ENCODE measurements around the gene TRIM8.
"Not testable (repeated sequence)": the region's sequence is repeated elsewhere in the genome, so short reads cannot be mapped to it uniquely, and the experiment has no call there.

The TRIM8 gene

GRCh38 chr10:102650655-102651454 lies 6.6 kb downstream of the TRIM8 start:
- no peak for DNase-seq

GRCh38 chr10:102651455-102652169 lies 7.3 kb downstream of the TRIM8 start:
- DNase-seq: no peak

GRCh38 chr10:102652170-102652916 lies 8.1 kb downstream of the TRIM8 start:
- no peak for DNase-seq

GRCh38 chr10:102653060-102653459 lies 8.8 kb downstream of the TRIM8 start:
- no peak for DNase-seq

- DNase-seq: no peak
Measured at GRCh38 chr10:102654566-102654965, 10.3 kb downstream of the TRIM8 start.

GRCh38 chr10:102654969-102655368 lies 10.7 kb downstream of the TRIM8 start:
- no peak for DNase-seq

GRCh38 chr10:102656026-102656425 lies 11.7 kb downstream of the TRIM8 start:
- no peak for DNase-seq

- no peak for DNase-seq
Measured at GRCh38 chr10:102656791-102657371, 12.6 kb downstream of the TRIM8 start.

- DNase-seq: no peak
Measured at GRCh38 chr10:102657451-102657850, 13.2 kb downstream of the TRIM8 start.

GRCh38 chr10:102657984-102658724 lies 13.9 kb downstream of the TRIM8 start:
- no peak for DNase-seq

GRCh38 chr10:102658802-102659201 lies 14.5 kb downstream of the TRIM8 start:
- no peak for DNase-seq

GRCh38 chr10:102660888-102661657 lies 16.8 kb downstream of the TRIM8 start:
- no peak for DNase-seq

GRCh38 chr10:102661658-102662028 lies 17.4 kb downstream of the TRIM8 start:
- no peak for DNase-seq

GRCh38 chr10:102665904-102666509 lies 21.7 kb downstream of the TRIM8 start:
- DNase-seq: no peak

GRCh38 chr10:102667411-102667810 lies 23.1 kb downstream of the TRIM8 start:
- DNase-seq: not testable (repeated sequence)

GRCh38 chr10:102668326-102669107 lies 24.2 kb downstream of the TRIM8 start:
- no peak for DNase-seq

- DNase-seq: no peak
Measured at GRCh38 chr10:102669206-102670064, 25.2 kb downstream of the TRIM8 start.

- DNase-seq: no peak
Measured at GRCh38 chr10:102670065-102670670, 25.9 kb downstream of the TRIM8 start.

- DNase-seq: no peak
Measured at GRCh38 chr10:102670871-102671434, 26.7 kb downstream of the TRIM8 start.

Measured in GOT3 (cell line).